Calu3 (cell line): Measurements from ENCODE around the gene VPS13C. TPM values are rescaled to one million over a fixed set of nuclear protein-coding genes. Genes with fewer than 3 reads are reported as not detected.

Experiments
- BruUV-seq: library from RNA; stranded (reverse); fragments of 400-500 nt; replicated peaks from 2 replicates; lab custom pipeline; 2021; lab: Mats Ljungman, UMichigan
- CTCF ChIA-PET: fragments of 300-600 bp; sonication (Branson Sonifier 250); formaldehyde crosslinking; loops from one replicate; lab custom pipeline; 2022; ENCODE audit warnings: antibody characterized with exemption; lab: Charles Lee
- DNase-seq: peaks from one replicate; pipeline ENCODE4 v3.0.0; 2022
- H3K27ac Mint-ChIP-seq: one replicate; pipeline ENCODE4 v1.8.0; 2022; ENCODE audit warnings: mixed read lengths; ENCODE audit not compliant: unreplicated experiment
- H3K27me3 Mint-ChIP-seq: one replicate; pipeline ENCODE4 v1.8.0; 2022; ENCODE audit warnings: mixed read lengths; ENCODE audit not compliant: unreplicated experiment
- H3K36me3 Mint-ChIP-seq: one replicate; pipeline ENCODE4 v1.8.0; 2022; ENCODE audit warnings: mild to moderate bottlenecking, moderate library complexity, mixed read lengths; ENCODE audit not compliant: insufficient read depth, unreplicated experiment
- H3K4me1 Mint-ChIP-seq: one replicate; pipeline ENCODE4 v1.8.0; 2022; ENCODE audit warnings: mild to moderate bottlenecking, low read depth, mixed read lengths; ENCODE audit not compliant: unreplicated experiment
- H3K4me3 Mint-ChIP-seq: one replicate; pipeline ENCODE4 v1.8.0; 2022; ENCODE audit warnings: mild to moderate bottlenecking, low read depth, moderate library complexity, mixed read lengths; ENCODE audit not compliant: unreplicated experiment
- H3K9me3 Mint-ChIP-seq: one replicate; pipeline ENCODE4 v1.8.0; 2022; ENCODE audit warnings: low read depth, mixed read lengths; ENCODE audit not compliant: unreplicated experiment
- CTCF ChIP-seq: fragments of 200-600 bp; IDR thresholded peaks from one replicate; pipeline ENCODE4 v1.8.0; 2022; ENCODE audit warnings: antibody characterized with exemption; ENCODE audit not compliant: unreplicated experiment
- intact Hi-C: fragments of 100-400 bp; cut with micrococcal nuclease; formaldehyde crosslinking; loops from one replicate; pipeline ENCODE4 v1.10.0; 2022; ENCODE audit not compliant: unreplicated experiment
- total RNA-seq: library from RNA; stranded (reverse); gene quantifications from 2 replicates; pipeline ENCODE4 v1.2.3, GENCODE V29; 2022

VPS13C gene
- total RNA-seq, 1 experiment from 2014 or later = 99.9 TPM

DNA sequence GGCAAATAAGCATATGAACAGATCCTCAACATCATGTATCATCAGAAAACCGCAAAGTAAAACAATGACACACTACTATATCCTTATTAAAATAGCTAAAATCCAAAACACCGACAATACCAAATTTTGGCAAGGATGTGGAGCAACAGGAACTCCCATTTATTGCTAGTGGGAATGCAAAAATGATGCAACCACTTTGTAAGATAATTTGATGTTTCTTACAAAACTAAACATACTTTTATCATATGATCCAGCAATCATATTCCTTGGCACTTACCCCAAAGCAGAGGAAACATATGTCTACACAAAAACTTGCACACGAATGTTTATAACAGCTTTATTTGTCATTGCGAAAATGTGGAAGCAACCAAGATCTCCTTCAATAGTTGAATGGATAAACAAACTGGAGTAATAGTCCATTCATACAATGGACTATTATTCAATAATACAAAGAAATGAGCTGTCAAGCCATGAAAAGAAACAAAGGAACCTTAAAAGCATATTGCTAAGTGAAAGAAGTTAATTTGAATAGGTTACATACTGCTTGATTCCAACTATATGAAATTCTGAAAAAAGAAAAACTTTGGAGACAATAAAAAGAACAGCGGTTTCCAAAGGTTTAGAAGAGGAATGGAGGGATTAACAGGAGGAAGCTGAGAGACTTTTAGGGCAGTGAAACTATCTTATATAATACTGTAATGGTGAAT, 172.0 kb downstream of the VPS13C start:
- BruUV-seq = no TSS peak
- no peak for TF ChIP-seq CTCF
- DNase-seq = no peak
- CTCF ChIA-PET = no interaction called here
- intact Hi-C loops = no loop called here
- Mint-ChIP-seq H3K9me3 (no peaks in the 10 kb centered on the region), H3K36me3 (no peaks in the 10 kb centered on the region), H3K27ac (no peak overlapping the region), H3K27me3 (no peaks in the 10 kb centered on the region), H3K4me1 (peaks cover 12% of the 10 kb centered on the region), H3K4me3 (no peak overlapping the region)

GRCh38 chr15:61880084-61880483, 180.2 kb downstream of the VPS13C start:
- intact Hi-C loops = no loop called here
- peak overlapping the region; percentile 75 for H3K27ac Mint-ChIP-seq
- no peak overlapping the region for H3K4me3 Mint-ChIP-seq
- H3K27me3 Mint-ChIP-seq = no peaks in the 10 kb centered on the region
- H3K9me3 Mint-ChIP-seq = no peaks in the 10 kb centered on the region
- H3K4me1 Mint-ChIP-seq = peaks cover 43% of the 10 kb centered on the region
- TF ChIP-seq CTCF = no peak
- BruUV-seq = no TSS peak
- DNase-seq = no peak
- peaks cover 14% of the 10 kb centered on the region for H3K36me3 Mint-ChIP-seq
- CTCF ChIA-PET = interaction anchor here (1.4 kb wide), 1 partner anchor 179 kb away, joined by 3 read pairs; no protein-coding TSS in a partner anchor

GRCh38 chr15:61879219-61879618, 181.0 kb downstream of the VPS13C start:
- no peak for TF ChIP-seq CTCF
- DNase-seq = peak; percentile 85
- CTCF ChIA-PET = interaction anchor here (1.4 kb wide), 1 partner anchor 180 kb away, joined by 3 read pairs; no protein-coding TSS in a partner anchor
- H3K27ac Mint-ChIP-seq = peak overlapping the region; percentile 75
- H3K4me1 Mint-ChIP-seq = peaks cover 43% of the 10 kb centered on the region
- intact Hi-C loops = loop anchor here (1.0 to 5.0 kb wide), 3 partner anchors 28 to 192 kb away; no protein-coding TSS in a partner anchor
- no peaks in the 10 kb centered on the region for H3K27me3 Mint-ChIP-seq
- H3K4me3 Mint-ChIP-seq = no peak overlapping the region
- no TSS peak for BruUV-seq
- no peaks in the 10 kb centered on the region for H3K9me3 Mint-ChIP-seq
- H3K36me3 Mint-ChIP-seq = peaks cover 14% of the 10 kb centered on the region

DNA sequence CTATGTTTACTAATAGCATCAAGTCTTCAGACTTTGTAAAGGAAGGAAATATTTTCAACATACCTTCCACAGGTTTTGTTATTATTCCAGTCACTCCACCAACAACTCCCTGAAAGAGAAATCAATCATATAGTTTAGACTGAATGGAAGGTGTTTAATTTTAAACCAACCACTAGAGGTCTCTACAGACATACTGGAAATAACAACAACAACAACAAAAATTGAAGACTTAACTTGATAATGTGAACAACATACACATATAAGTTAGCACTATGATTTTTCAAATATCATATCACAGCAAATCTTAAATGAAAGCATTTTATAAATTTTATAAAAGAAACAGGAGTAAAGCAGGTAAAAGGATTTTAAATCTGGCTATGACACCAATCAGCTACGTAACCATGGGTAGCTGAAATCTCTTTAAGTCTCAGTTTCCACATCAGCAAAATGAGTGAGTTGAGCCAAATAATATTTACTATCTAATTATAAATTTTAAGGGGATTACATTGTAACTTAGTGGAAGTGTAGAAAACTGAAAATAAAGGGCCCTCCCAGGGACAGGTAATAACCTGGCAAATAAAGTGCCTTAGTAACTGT, 188.2 kb downstream of the VPS13C start:
- CTCF ChIA-PET = no interaction called here
- Mint-ChIP-seq H3K36me3 (peaks cover 34% of the 10 kb centered on the region), H3K4me3 (no peak overlapping the region)

More for the DNA sequence above, 188.2 kb downstream of the VPS13C start:
- no peaks in the 10 kb centered on the region for H3K9me3 Mint-ChIP-seq
- H3K4me1 Mint-ChIP-seq = peaks cover 23% of the 10 kb centered on the region
- TF ChIP-seq CTCF = peak; percentile 38
- no peak overlapping the region for H3K27ac Mint-ChIP-seq
- no peak for DNase-seq
- intact Hi-C loops = loop anchor here (1.0 to 5.0 kb wide), 3 partner anchors 80 to 435 kb away; no protein-coding TSS in a partner anchor
- BruUV-seq = no TSS peak
- no peaks in the 10 kb centered on the region for H3K27me3 Mint-ChIP-seq
